SK-N-SH (cell line): Measurements from ENCODE around the gene IFNA8. TPM values are rescaled to one million over a fixed set of nuclear protein-coding genes. Genes with fewer than 3 reads are reported as not detected.
"Not testable (repeated sequence)": the region's sequence is repeated elsewhere in the genome, so short reads cannot be mapped to it uniquely, and the experiment has no call there.

Source experiments
- CTCF ChIA-PET: fragments of 300-600, 350-600 bp; formaldehyde crosslinking; extraction: SDS; loops from one replicate; lab custom pipeline; 2021; lab: Yijun Ruan, JAX
- POLR2A ChIA-PET: fragments of 350-600 bp; sonication (Branson Sonifier 250); formaldehyde crosslinking; extraction: SDS; loops from one replicate; lab custom pipeline; 2020; ENCODE audit warnings: antibody characterized with exemption, inconsistent platforms; lab: Yijun Ruan, JAX
- DNase-seq: peaks from one replicate; pipeline ENCODE4 v3.0.0; 2012
- H2AFZ ChIP-seq: fragments of 200-600 bp; sonication (generic); 2 replicates; pipeline ENCODE4 v1.8.1; 2016; ENCODE audit warnings: antibody characterized with exemption, mild to moderate bottlenecking, low read depth
- H3F3A ChIP-seq: fragments of 200-600 bp; sonication (generic); replicated peaks from 2 replicates; pipeline ENCODE3; 2016; ENCODE audit warnings: antibody characterized with exemption, mild to moderate bottlenecking; ENCODE audit not compliant: insufficient read depth
- H3K27ac ChIP-seq, 2 experiments: fragments of 200-500 bp in 1 of 2; fragments of 200-600 bp in 1 of 2; sonication (Bioruptor generic) in 1 of 2; sonication (generic), shearing (Covaris generic) in 1 of 2; 2 replicates each; pipeline versions ENCODE4 v1.5.1 to v1.6.1; 2014 to 2016; ENCODE audit warnings: low read depth in 2 of 2, inconsistent platforms in 1 of 2, low read length in 1 of 2, mild to moderate bottlenecking in 1 of 2, mixed read lengths in 1 of 2
- H3K27me3 ChIP-seq: fragments of 200-600 bp; sonication (generic), shearing (Covaris generic); 2 replicates; pipeline ENCODE4 v1.6.1; 2016; ENCODE audit warnings: mixed run types; ENCODE audit not compliant: insufficient read depth
- H3K36me3 ChIP-seq, 2 experiments: fragments of 200-500 bp in 1 of 2; fragments of 200-600 bp in 1 of 2; sonication (Bioruptor generic) in 1 of 2; sonication (generic) in 1 of 2; replicated peaks in 1 of 2; 2 replicates each; pipeline versions ENCODE3 to v1.5.1; 2014 to 2016; ENCODE audit warnings: low read length in 1 of 2, mild to moderate bottlenecking in 1 of 2; ENCODE audit not compliant: insufficient read depth in 2 of 2, control insufficient read depth in 1 of 2
- H3K4me1 ChIP-seq, 2 experiments: fragments of 200-500 bp in 1 of 2; fragments of 200-600 bp in 1 of 2; sonication (Bioruptor generic) in 1 of 2; sonication (generic), shearing (Covaris generic) in 1 of 2; 2 replicates each; pipeline versions ENCODE4 v1.5.1 to v1.6.1; 2014 to 2016; ENCODE audit warnings: low read depth in 1 of 2, low read length in 1 of 2, mixed run types in 1 of 2; ENCODE audit not compliant: insufficient read depth in 2 of 2, control insufficient read depth in 1 of 2
- H3K4me2 ChIP-seq: fragments of 200-600 bp; sonication (generic), shearing (Covaris generic); 2 replicates; pipeline ENCODE4 v1.6.1; 2017; ENCODE audit warnings: mixed run types
- H3K4me3 ChIP-seq, 2 experiments: fragments of 200-500 bp in 1 of 2; fragments of 200-600 bp in 1 of 2; sonication (Bioruptor generic) in 1 of 2; sonication (generic), shearing (Covaris generic) in 1 of 2; 2 replicates each; pipeline versions ENCODE4 v1.5.1 to v1.8.1; 2014 to 2016; ENCODE audit warnings: low read depth in 2 of 2, inconsistent platforms in 1 of 2, low read length in 1 of 2, mild to moderate bottlenecking in 1 of 2, mixed read lengths in 1 of 2, moderate library complexity in 1 of 2
- H3K79me2 ChIP-seq: fragments of 200-600 bp; sonication (generic); 2 replicates; pipeline ENCODE4 v1.8.1; 2017; ENCODE audit warnings: mild to moderate bottlenecking; ENCODE audit not compliant: insufficient read depth
- H3K9ac ChIP-seq: fragments of 200-600 bp; sonication (generic); 2 replicates; pipeline ENCODE4 v1.6.1; 2017; ENCODE audit warnings: mixed run types
- H3K9me2 ChIP-seq: fragments of 200-600 bp; sonication (generic); 2 replicates; pipeline ENCODE4 v1.6.1; 2017; ENCODE audit warnings: mixed run types
- H3K9me3 ChIP-seq: fragments of 200-600 bp; sonication (generic); 2 replicates; pipeline ENCODE4 v1.6.1; 2017; ENCODE audit warnings: mixed run types, mild to moderate bottlenecking, moderate library complexity
- H4K20me1 ChIP-seq: fragments of 200-600 bp; sonication (generic); 2 replicates; pipeline ENCODE4 v1.6.1; 2017; ENCODE audit warnings: mild to moderate bottlenecking, mixed run types; ENCODE audit not compliant: insufficient read depth
- CHD2 ChIP-seq: fragments of 150-350 bp; IDR thresholded peaks from 2 replicates; pipeline ENCODE4 v1.6.1; 2018; ENCODE audit warnings: low read length; ENCODE audit not compliant: partially characterized antibody
- ELF1 ChIP-seq: IDR thresholded peaks from 2 replicates; pipeline ENCODE4 v1.4.0; 2012
- EP300 ChIP-seq, 2 experiments: IDR thresholded peaks; 2 replicates each; pipeline versions ENCODE4 v1.4.0 to v1.6.1; 2012; ENCODE audit warnings: borderline replicate concordance in 1 of 2, low read depth in 1 of 2, low read length in 1 of 2
- EZH2phosphoT487 ChIP-seq: fragments of 200-600 bp; sonication (generic); IDR thresholded peaks from 2 replicates; pipeline ENCODE4 v1.6.1; 2017; ENCODE audit warnings: low read depth, mixed run types, mild to moderate bottlenecking, antibody characterized with exemption, moderate library complexity, borderline replicate concordance
- FOSL2 ChIP-seq: IDR thresholded peaks from 2 replicates; pipeline ENCODE4 v1.4.0; 2012; ENCODE audit warnings: low read depth, mild to moderate bottlenecking, moderate library complexity, borderline replicate concordance
- FOXM1 ChIP-seq: IDR thresholded peaks from 2 replicates; pipeline ENCODE4 v1.4.0; 2012; ENCODE audit warnings: low read depth, mild to moderate bottlenecking
- GATA2 ChIP-seq: sonication (generic); formaldehyde crosslinking; IDR thresholded peaks from 2 replicates; pipeline ENCODE4 v1.5.0; 2020; ENCODE audit warnings: mild to moderate bottlenecking, missing genetic modification reagents
- IRF3 ChIP-seq: fragments of 150-350 bp; IDR thresholded peaks from 2 replicates; pipeline ENCODE4 v1.6.1; 2016; ENCODE audit warnings: mild to moderate bottlenecking, low read depth, low read length
- MEF2A ChIP-seq: IDR thresholded peaks from 2 replicates; pipeline ENCODE4 v1.4.0; 2012; ENCODE audit warnings: low read depth, borderline replicate concordance
- MXI1 ChIP-seq: IDR thresholded peaks from 2 replicates; pipeline ENCODE4 v1.6.1; 2012; ENCODE audit warnings: mild to moderate bottlenecking, low read depth, low read length, improper control_type of control experiment
- NRF1 ChIP-seq: IDR thresholded peaks from 2 replicates; pipeline ENCODE4 v1.6.1; 2012; ENCODE audit warnings: low read depth, mild to moderate bottlenecking, low read length
- RCOR1 ChIP-seq: fragments of 150-350 bp; IDR thresholded peaks from 2 replicates; pipeline ENCODE4 v1.6.1; 2017; ENCODE audit warnings: antibody characterized with exemption, low read length
- RFX5 ChIP-seq: IDR thresholded peaks from 2 replicates; pipeline ENCODE4 v1.6.1; 2012; ENCODE audit warnings: mild to moderate bottlenecking, improper control_type of control experiment, low read length
- RXRA ChIP-seq: IDR thresholded peaks from 2 replicates; pipeline ENCODE4 v1.4.0; 2012; ENCODE audit warnings: low read depth, mild to moderate bottlenecking, borderline replicate concordance
- SIN3A ChIP-seq: IDR thresholded peaks from 2 replicates; pipeline ENCODE4 v1.6.1; 2012; ENCODE audit warnings: low read depth, mild to moderate bottlenecking, low read length, moderate library complexity, borderline replicate concordance
- SMC3 ChIP-seq: IDR thresholded peaks from 2 replicates; pipeline ENCODE4 v1.6.1; 2012; ENCODE audit warnings: low read depth, low read length, improper control_type of control experiment
- TEAD4 ChIP-seq: IDR thresholded peaks from 2 replicates; pipeline ENCODE4 v1.4.0; 2012; ENCODE audit warnings: mild to moderate bottlenecking, borderline replicate concordance; ENCODE audit not compliant: insufficient read depth
- YY1 ChIP-seq: IDR thresholded peaks from 2 replicates; pipeline ENCODE4 v1.4.0; 2012; ENCODE audit warnings: low read depth, mild to moderate bottlenecking
- WGBS: methylation state at CpG from one replicate; pipeline ENCODE4 v1.1.6; 2017; ENCODE audit warnings: low lambda C conversion rate; 5-methylcytosine and 5-hydroxymethylcytosine counted together
- polyA plus RNA-seq, 3 experiments: library from polyadenylated mRNA; depleted of rRNA; stranded (reverse); fragments of >200 nt; gene quantifications; 2 replicates each; pipeline ENCODE4 v1.2.3, GENCODE V29; 2012
- TF ChIP-seq, protein P1 (sequence below): fragments of 200-600 bp; sonication (generic); IDR thresholded peaks from 2 replicates; pipeline ENCODE4 v1.6.1; 2017; ENCODE audit warnings: antibody characterized with exemption, mild to moderate bottlenecking, moderate library complexity
- TF ChIP-seq, protein P2 (sequence below): IDR thresholded peaks from 2 replicates; pipeline ENCODE4 v1.4.0; 2012; ENCODE audit warnings: low read depth

IFNA8 gene
- not detected in 2 replicates for polyA plus RNA-seq (2012; rRNA removed)
- not detected in 2 replicates for polyA plus RNA-seq (2012; cell fraction: cytosol; rRNA removed)
- not detected in 2 replicates for polyA plus RNA-seq (2012; cell fraction: nucleus; rRNA removed)

DNA sequence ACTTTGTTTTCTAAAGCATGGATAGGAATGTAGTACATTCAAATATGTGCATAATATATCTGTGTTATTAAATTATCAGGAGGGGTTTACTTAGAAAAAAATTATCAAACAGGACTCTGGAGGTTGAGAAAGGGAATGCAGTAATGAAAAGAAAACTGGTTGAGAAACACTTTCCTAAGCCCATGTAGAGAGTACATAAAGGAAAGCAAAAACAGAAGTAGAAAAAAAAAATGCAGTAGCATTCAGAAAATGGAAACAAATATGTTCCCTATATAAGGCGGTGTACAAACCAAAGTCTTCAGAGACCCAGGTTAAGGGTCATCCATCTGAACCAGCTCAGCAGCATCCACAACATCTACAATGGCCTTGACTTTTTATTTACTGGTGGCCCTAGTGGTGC is at the start of gene IFNA8:
Gene IFNA8, plus strand, starts transcription at position 301 of the 400 bp plus-strand sequence. Its CDS starts 60 bp downstream, at position 361.
- POLR2A ChIA-PET = no interaction called here
- no peaks in the 10 kb centered on the region for H3K79me2 ChIP-seq
- CTCF ChIA-PET = interaction anchor here (0.9 to 3.4 kb wide), 3 partner anchors 11 to 26 kb away, joined by 3 to 15 read pairs (median 4); no protein-coding TSS in a partner anchor
- no peak for TF ChIP-seq IRF3
- TF ChIP-seq NRF1 = no peak
- no peak for TF ChIP-seq GATA2 (CRISPR knock-in tag)
- TF ChIP-seq, protein P1, sequence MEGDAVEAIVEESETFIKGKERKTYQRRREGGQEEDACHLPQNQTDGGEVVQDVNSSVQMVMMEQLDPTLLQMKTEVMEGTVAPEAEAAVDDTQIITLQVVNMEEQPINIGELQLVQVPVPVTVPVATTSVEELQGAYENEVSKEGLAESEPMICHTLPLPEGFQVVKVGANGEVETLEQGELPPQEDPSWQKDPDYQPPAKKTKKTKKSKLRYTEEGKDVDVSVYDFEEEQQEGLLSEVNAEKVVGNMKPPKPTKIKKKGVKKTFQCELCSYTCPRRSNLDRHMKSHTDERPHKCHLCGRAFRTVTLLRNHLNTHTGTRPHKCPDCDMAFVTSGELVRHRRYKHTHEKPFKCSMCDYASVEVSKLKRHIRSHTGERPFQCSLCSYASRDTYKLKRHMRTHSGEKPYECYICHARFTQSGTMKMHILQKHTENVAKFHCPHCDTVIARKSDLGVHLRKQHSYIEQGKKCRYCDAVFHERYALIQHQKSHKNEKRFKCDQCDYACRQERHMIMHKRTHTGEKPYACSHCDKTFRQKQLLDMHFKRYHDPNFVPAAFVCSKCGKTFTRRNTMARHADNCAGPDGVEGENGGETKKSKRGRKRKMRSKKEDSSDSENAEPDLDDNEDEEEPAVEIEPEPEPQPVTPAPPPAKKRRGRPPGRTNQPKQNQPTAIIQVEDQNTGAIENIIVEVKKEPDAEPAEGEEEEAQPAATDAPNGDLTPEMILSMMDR = no peak
- no peak for TF ChIP-seq RFX5
- no peak for TF ChIP-seq MEF2A
- no peak for TF ChIP-seq EP300 (IDR thresholded peaks at IDR 0.05; ENCODE audit: borderline replicate concordance in 1 of 2, low read depth in 1 of 2, low read length in 1 of 2)
- TF ChIP-seq SIN3A = no peak
- TF ChIP-seq, protein P2, sequence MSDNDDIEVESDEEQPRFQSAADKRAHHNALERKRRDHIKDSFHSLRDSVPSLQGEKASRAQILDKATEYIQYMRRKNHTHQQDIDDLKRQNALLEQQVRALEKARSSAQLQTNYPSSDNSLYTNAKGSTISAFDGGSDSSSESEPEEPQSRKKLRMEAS = no peak
- no peak for TF ChIP-seq MXI1
- no peak for TF ChIP-seq ELF1
- no peak for TF ChIP-seq TEAD4
- no peak for TF ChIP-seq RXRA
- TF ChIP-seq, all 33 proteins: peak for 0
- no peak for DNase-seq
- Histone ChIP-seq H3K4me1 (no peaks in the 10 kb centered on the region), H4K20me1 (no peaks in the 10 kb centered on the region), H3K9me3 (no peaks in the 10 kb centered on the region), H3K4me2 (no peak within 1 kb of the TSS), H3K27ac (no peak within 1 kb of the TSS), H3K9me2 (no peaks in the 10 kb centered on the region), H3F3A (no peaks in the 10 kb centered on the region), H3K9ac (no peak within 1 kb of the TSS), H3K27me3 (peaks cover 6% of the 10 kb centered on the region; the same call in 1 of the 2 replicates), H2AFZ (no peak within 1 kb of the TSS), H3K4me3 (no peak within 1 kb of the TSS), H3K36me3 (no peaks in the 10 kb centered on the region)
- WGBS = 8% methylated on average over 1 of the region's 1 CpG

GRCh38 chr9:21362287-21362686 is 46.6 kb upstream of the IFNA8 start:
- TF ChIP-seq FOXM1 = no peak
- TF ChIP-seq RCOR1 = no peak
- TF ChIP-seq YY1 = no peak
- no peak for TF ChIP-seq SMC3
- no peak for TF ChIP-seq TEAD4
- no peak for TF ChIP-seq MXI1
- TF ChIP-seq EP300 (IDR thresholded peaks at IDR 0.05; ENCODE audit: borderline replicate concordance in 1 of 2, low read depth in 1 of 2, low read length in 1 of 2) = no peak
- no peak for TF ChIP-seq CHD2
- TF ChIP-seq FOSL2 = no peak
- TF ChIP-seq EZH2phosphoT487 = no peak
- TF ChIP-seq, all 33 proteins: peak for 0
- H3K27ac ChIP-seq = no peak overlapping the region
- no peaks in the 10 kb centered on the region for H3K79me2 ChIP-seq
- H3K9me3 ChIP-seq = no peaks in the 10 kb centered on the region
- 5% methylated on average over 8 of the region's 8 CpGs for WGBS
- no peaks in the 10 kb centered on the region for H3F3A ChIP-seq
- no peak overlapping the region for H3K4me3 ChIP-seq
- no peak for DNase-seq
- no peaks in the 10 kb centered on the region for H3K9me2 ChIP-seq
- no peak overlapping the region for H2AFZ ChIP-seq
- no peaks in the 10 kb centered on the region for H3K36me3 ChIP-seq
- POLR2A ChIA-PET = no interaction called here
- no peak overlapping the region for H3K4me2 ChIP-seq
- H3K4me1 ChIP-seq = no peaks in the 10 kb centered on the region
- H4K20me1 ChIP-seq = no peaks in the 10 kb centered on the region
- CTCF ChIA-PET = interaction anchor here (3.2 kb wide), 1 partner anchor 33 kb away, joined by 12 read pairs; no protein-coding TSS in a partner anchor
- no peaks in the 10 kb centered on the region; the same call in 1 of the 2 replicates for H3K27me3 ChIP-seq
- H3K9ac ChIP-seq = no peak overlapping the region

- 59% methylated on average over 1 of the region's 2 CpGs for WGBS
- H3F3A ChIP-seq, POLR2A ChIA-PET, H3K9me2 ChIP-seq, CTCF ChIA-PET, H3K9ac ChIP-seq, H2AFZ ChIP-seq, H3K27ac ChIP-seq, H3K4me2 ChIP-seq, H3K4me1 ChIP-seq, H3K4me3 ChIP-seq, DNase-seq, H3K36me3 ChIP-seq, H4K20me1 ChIP-seq, H3K9me3 ChIP-seq, H3K27me3 ChIP-seq, H3K79me2 ChIP-seq: not testable (repeated sequence)
Observed at GRCh38 chr9:21367169-21367568, 41.7 kb upstream of the IFNA8 start.
